Measurements from ENCODE around the gene MYO18A.

Gene MYO18A

DNA sequence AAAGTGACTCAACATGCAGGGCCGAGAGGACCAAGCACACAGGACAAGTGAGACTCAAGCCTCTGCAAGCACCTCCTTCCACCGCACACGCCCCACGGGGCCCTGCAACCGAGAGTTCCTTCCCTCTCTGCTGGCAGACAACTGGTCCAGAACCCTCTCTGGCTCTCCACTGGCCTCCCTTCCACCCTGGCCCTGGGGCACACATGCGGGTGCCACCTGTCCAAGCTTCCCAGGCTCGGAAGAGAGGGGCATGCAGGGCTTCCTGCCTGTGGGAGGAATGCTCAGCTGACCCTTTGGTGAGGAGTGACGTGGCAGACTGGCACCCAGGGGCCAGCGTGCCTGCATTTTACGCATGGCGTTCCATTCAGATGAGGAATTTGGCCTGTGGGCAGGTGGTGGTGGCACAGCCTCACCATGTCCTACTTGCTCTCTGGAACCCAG is 77.4 kb downstream of the MYO18A start:
- TF ChIP-seq SIN3A (IDR thresholded peaks at IDR 0.05; ENCODE audit: borderline replicate concordance, insufficient read depth, low read length) (no peak), FOXP2 (optimal IDR thresholded peaks at IDR 0.05; ENCODE audit: borderline replicate concordance, extremely low read depth, extremely low read length, insufficient read depth) (no peak), TAF1 (IDR thresholded peaks at IDR 0.05; ENCODE audit: borderline replicate concordance, insufficient read depth, low read length) (no peak)

DNA sequence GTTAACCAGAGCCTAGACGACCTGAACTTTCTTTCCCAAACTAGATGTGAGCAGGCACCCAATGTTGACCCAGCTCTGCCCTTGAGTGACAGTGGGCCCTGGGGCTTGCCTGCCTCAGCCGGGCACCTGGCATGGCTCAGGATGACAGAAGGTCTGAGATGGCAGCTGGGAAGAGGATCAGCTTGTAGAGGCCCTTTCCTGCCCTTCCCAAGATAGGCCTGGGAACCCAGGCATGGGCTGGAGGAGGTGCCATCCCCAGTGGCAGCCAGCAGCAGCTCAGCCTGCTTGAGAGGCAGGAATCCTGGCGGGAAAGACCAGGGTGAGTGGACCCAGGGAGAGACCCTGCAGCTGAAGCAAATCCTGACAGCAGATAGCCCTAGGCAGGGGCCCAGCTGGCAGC is 78.2 kb downstream of the MYO18A start:
- TF ChIP-seq TAF1 (IDR thresholded peaks at IDR 0.05; ENCODE audit: borderline replicate concordance, insufficient read depth, low read length) (no peak), SIN3A (IDR thresholded peaks at IDR 0.05; ENCODE audit: borderline replicate concordance, insufficient read depth, low read length) (no peak), POLR2AphosphoS5 (IDR thresholded peaks at IDR 0.05; ENCODE audit: low read depth, low read length) (no peak), FOXP2 (optimal IDR thresholded peaks at IDR 0.05; ENCODE audit: borderline replicate concordance, extremely low read depth, extremely low read length, insufficient read depth) (no peak)
- TF ChIP-seq, protein P1, sequence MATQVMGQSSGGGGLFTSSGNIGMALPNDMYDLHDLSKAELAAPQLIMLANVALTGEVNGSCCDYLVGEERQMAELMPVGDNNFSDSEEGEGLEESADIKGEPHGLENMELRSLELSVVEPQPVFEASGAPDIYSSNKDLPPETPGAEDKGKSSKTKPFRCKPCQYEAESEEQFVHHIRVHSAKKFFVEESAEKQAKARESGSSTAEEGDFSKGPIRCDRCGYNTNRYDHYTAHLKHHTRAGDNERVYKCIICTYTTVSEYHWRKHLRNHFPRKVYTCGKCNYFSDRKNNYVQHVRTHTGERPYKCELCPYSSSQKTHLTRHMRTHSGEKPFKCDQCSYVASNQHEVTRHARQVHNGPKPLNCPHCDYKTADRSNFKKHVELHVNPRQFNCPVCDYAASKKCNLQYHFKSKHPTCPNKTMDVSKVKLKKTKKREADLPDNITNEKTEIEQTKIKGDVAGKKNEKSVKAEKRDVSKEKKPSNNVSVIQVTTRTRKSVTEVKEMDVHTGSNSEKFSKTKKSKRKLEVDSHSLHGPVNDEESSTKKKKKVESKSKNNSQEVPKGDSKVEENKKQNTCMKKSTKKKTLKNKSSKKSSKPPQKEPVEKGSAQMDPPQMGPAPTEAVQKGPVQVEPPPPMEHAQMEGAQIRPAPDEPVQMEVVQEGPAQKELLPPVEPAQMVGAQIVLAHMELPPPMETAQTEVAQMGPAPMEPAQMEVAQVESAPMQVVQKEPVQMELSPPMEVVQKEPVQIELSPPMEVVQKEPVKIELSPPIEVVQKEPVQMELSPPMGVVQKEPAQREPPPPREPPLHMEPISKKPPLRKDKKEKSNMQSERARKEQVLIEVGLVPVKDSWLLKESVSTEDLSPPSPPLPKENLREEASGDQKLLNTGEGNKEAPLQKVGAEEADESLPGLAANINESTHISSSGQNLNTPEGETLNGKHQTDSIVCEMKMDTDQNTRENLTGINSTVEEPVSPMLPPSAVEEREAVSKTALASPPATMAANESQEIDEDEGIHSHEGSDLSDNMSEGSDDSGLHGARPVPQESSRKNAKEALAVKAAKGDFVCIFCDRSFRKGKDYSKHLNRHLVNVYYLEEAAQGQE (IDR thresholded peaks at IDR 0.05; ENCODE audit: insufficient read depth in 1 of 2, low read depth in 2 of 2, low read length in 2 of 2) = no peak

GRCh38 chr17:29100296-29100695 is 79.9 kb downstream of the MYO18A start:
- TF ChIP-seq POLR2AphosphoS5 (IDR thresholded peaks at IDR 0.05; ENCODE audit: low read depth, low read length) (no peak), FOXP2 (optimal IDR thresholded peaks at IDR 0.05; ENCODE audit: borderline replicate concordance, extremely low read depth, extremely low read length, insufficient read depth) (no peak), TAF1 (IDR thresholded peaks at IDR 0.05; ENCODE audit: borderline replicate concordance, insufficient read depth, low read length) (no peak), SIN3A (IDR thresholded peaks at IDR 0.05; ENCODE audit: borderline replicate concordance, insufficient read depth, low read length) (no peak)
- TF ChIP-seq, protein P1 (IDR thresholded peaks at IDR 0.05; ENCODE audit: insufficient read depth in 1 of 2, low read depth in 2 of 2, low read length in 2 of 2) = no peak

DNA sequence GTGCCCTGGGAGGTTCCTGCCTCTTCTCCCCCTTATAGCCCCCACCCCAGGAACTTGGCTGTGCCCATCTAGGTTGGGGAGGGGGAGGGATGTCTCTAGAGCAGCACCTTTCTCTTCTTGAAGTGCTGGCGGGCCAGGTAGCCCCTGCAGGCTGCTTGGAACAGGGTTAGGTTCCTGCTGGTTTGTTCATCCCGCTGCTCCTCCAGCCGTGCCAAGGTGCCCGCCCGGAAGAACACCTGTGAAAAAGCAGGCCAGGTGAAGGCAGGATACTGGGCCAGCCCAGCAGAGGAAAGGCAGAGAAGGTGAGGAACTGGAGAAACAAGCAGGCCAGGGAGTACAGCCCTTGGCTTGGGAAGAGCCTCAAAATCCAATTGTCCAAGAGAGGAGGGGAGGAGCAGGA is 80.7 kb downstream of the MYO18A start:
- no peak for TF ChIP-seq POLR2AphosphoS5 (IDR thresholded peaks at IDR 0.05; ENCODE audit: low read depth, low read length)

GRCh38 chr17:29096094-29096493 is 84.1 kb downstream of the MYO18A start:
- TF ChIP-seq FOXP2 (optimal IDR thresholded peaks at IDR 0.05; ENCODE audit: borderline replicate concordance, extremely low read depth, extremely low read length, insufficient read depth) (no peak), POLR2AphosphoS5 (IDR thresholded peaks at IDR 0.05; ENCODE audit: low read depth, low read length) (no peak), SIN3A (IDR thresholded peaks at IDR 0.05; ENCODE audit: borderline replicate concordance, insufficient read depth, low read length) (no peak), TAF1 (IDR thresholded peaks at IDR 0.05; ENCODE audit: borderline replicate concordance, insufficient read depth, low read length) (no peak)
- TF ChIP-seq, protein P1 (IDR thresholded peaks at IDR 0.05; ENCODE audit: insufficient read depth in 1 of 2, low read depth in 2 of 2, low read length in 2 of 2) = no peak

DNA sequence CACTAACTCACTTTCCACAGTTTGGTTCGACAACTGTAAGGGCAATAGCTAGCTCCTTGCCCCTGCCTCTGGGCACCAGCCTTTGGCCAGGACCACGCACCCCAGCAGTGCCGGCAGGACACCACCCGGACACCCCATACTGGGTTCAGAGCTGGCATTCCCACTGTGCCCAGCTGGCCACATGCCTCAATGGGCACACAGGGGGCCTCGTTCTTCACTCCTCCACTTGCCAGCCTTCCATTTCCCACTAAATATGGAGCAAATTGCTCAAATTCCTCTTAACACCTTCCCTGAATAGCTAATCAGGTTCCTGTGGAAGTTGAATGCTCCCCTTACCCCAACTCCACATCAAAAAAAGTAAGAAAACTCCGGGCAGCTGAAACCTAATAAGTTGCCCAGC is 84.8 kb downstream of the MYO18A start:
- TF ChIP-seq FOXP2 (optimal IDR thresholded peaks at IDR 0.05; ENCODE audit: borderline replicate concordance, extremely low read depth, extremely low read length, insufficient read depth) = no peak
- TF ChIP-seq TAF1 (IDR thresholded peaks at IDR 0.05; ENCODE audit: borderline replicate concordance, insufficient read depth, low read length) = no peak
- TF ChIP-seq SIN3A (IDR thresholded peaks at IDR 0.05; ENCODE audit: borderline replicate concordance, insufficient read depth, low read length) = no peak
- no peak for TF ChIP-seq POLR2AphosphoS5 (IDR thresholded peaks at IDR 0.05; ENCODE audit: low read depth, low read length)
- TF ChIP-seq, protein P1 (IDR thresholded peaks at IDR 0.05; ENCODE audit: insufficient read depth in 1 of 2, low read depth in 2 of 2, low read length in 2 of 2) = no peak
